ENCODE results near the gene GARIN5A. TPM values are rescaled to one million over a fixed set of nuclear protein-coding genes. Genes with fewer than 3 reads are reported as not detected.

The GARIN5A gene
- total RNA-seq, 4 donors from 2014 or later = 0.53 to 2.0 (median 1.5) TPM

- TF ChIP-seq POLR2A (IDR thresholded peaks at IDR 0.05) = no peak
- no peak for TF ChIP-seq CTCF (IDR thresholded peaks at IDR 0.05)
- WGBS, 2 donors = 21 to 22% methylated on average over 6 to 8 of the region's 8 CpGs
Observed at GRCh38 chr19:50419580-50420035, 57.0 kb downstream of the GARIN5A start.

GRCh38 chr19:50419022-50419579, 57.5 kb downstream of the GARIN5A start:
- peaks cover 0 to 79% (median 12%) of the 10 kb centered on the region in 4 donors for H3K27me3 ChIP-seq
- DNase-seq = no peak
- H3K36me3 ChIP-seq = no peaks in the 10 kb centered on the region
- H3K27ac ChIP-seq = no peak overlapping the region
- WGBS, 2 donors = 14 to 17% methylated on average over 14 of the region's 14 CpGs
- TF ChIP-seq CTCF (IDR thresholded peaks at IDR 0.05) = no peak
- no peak for TF ChIP-seq POLR2A (IDR thresholded peaks at IDR 0.05)
- intact Hi-C loops (cut with DNase I) = no loop called here
- H3K4me1 ChIP-seq = peaks cover 0 to 19% (median 0%) of the 10 kb centered on the region in 3 donors
- peak overlapping the region in 1 of 4 donors; percentile 15 for H3K4me3 ChIP-seq
- H3K9me3 ChIP-seq = no peaks in the 10 kb centered on the region

More at GRCh38 chr19:50419580-50420035, 57.0 kb downstream of the GARIN5A start:
- no peak for DNase-seq
- H3K4me3 ChIP-seq = no peak overlapping the region
- H3K9me3 ChIP-seq = no peaks in the 10 kb centered on the region
- intact Hi-C loops (cut with DNase I) = no loop called here
- H3K27me3 ChIP-seq = peaks cover 0 to 80% (median 12%) of the 10 kb centered on the region in 4 donors
- H3K4me1 ChIP-seq = peaks cover 0 to 17% (median 0%) of the 10 kb centered on the region in 3 donors
- H3K36me3 ChIP-seq = no peaks in the 10 kb centered on the region
- no peak overlapping the region for H3K27ac ChIP-seq

- H3K4me1 ChIP-seq = peaks cover 0 to 19% (median 0%) of the 10 kb centered on the region in 3 donors
- H3K27ac ChIP-seq = no peak within 1 kb of the TSS
- H3K4me3 ChIP-seq = peak within 1 kb of the TSS in 1 of 4 donors; percentile 15
- no peak for DNase-seq
- intact Hi-C loops (cut with DNase I) = no loop called here
- TF ChIP-seq CTCF (IDR thresholded peaks at IDR 0.05) (no peak), POLR2A (IDR thresholded peaks at IDR 0.05) (no peak)
- H3K9me3 ChIP-seq = no peaks in the 10 kb centered on the region
- H3K36me3 ChIP-seq = no peaks in the 10 kb centered on the region
- WGBS, 2 donors = 16 to 43% methylated on average over 5 to 8 of the region's 34 CpGs
- peaks cover 0 to 72% (median 12%) of the 10 kb centered on the region in 4 donors for H3K27me3 ChIP-seq
Observed at GRCh38 chr19:50418176-50419021, 58.2 kb downstream of the GARIN5A start, which contains the start of gene SPIB. Gene SPIB, plus strand, starts transcription at chr19:50418938. Its CDS starts 25 bp downstream, at chr19:50418963.

GRCh38 chr19:50417111-50418081, 59.3 kb downstream of the GARIN5A start:
- Histone ChIP-seq H3K36me3 (no peaks in the 10 kb centered on the region), H3K27me3 (peaks cover 0 to 62% (median 12%) of the 10 kb centered on the region in 4 donors), H3K9me3 (no peaks in the 10 kb centered on the region), H3K27ac (no peak overlapping the region), H3K4me3 (no peak overlapping the region), H3K4me1 (peaks cover 0 to 19% (median 0%) of the 10 kb centered on the region in 3 donors)
- no peak for DNase-seq
- TF ChIP-seq CTCF (IDR thresholded peaks at IDR 0.05) (no peak), POLR2A (IDR thresholded peaks at IDR 0.05) (no peak)
- 48% methylated on average over 5 of the region's 42 CpGs; no CpG with 5 or more reads in 1 of the 2 donors for WGBS, 2 donors
- intact Hi-C loops (cut with DNase I) = no loop called here

Other genes starting within 250 kb of the GARIN5A start
- gene KCNC3, start 147.5 kb downstream of the GARIN5A start, total RNA-seq = under 1 TPM in 3 of 4 donors, not detected in 1; 0.48 to 0.87 (median 0.57) TPM
- gene NAPSA, start 111.2 kb downstream of the GARIN5A start, total RNA-seq = under 1 TPM in 1 of 4 donors, not detected in 3; 0.38 TPM
- 10 to 100 TPM; 48.6 to 84.1 (median 68.1) TPM for gene NR1H2, start 100.4 kb downstream of the GARIN5A start, total RNA-seq
- gene POLD1, start 92.5 kb downstream of the GARIN5A start, total RNA-seq = 10 to 100 TPM; 14.0 to 18.8 (median 17.6) TPM
- under 1 TPM in 1 of 4 donors, not detected in 3; 0.32 TPM for gene SPIB, start 57.9 kb downstream of the GARIN5A start, total RNA-seq
- gene MYBPC2, start 44.0 kb downstream of the GARIN5A start, total RNA-seq = under 1 TPM in 1 of 4 donors, not detected in 3; 0.19 TPM
- 10 to 100 TPM; 50.2 to 76.1 (median 59.7) TPM for gene EMC10, start 341 bp downstream of the GARIN5A start, total RNA-seq
- 10 to 100 TPM; 26.3 to 45.1 (median 34.9) TPM for gene JOSD2, start 34.3 kb upstream of the GARIN5A start, total RNA-seq
- not detected for gene ASPDH, start 37.1 kb upstream of the GARIN5A start, total RNA-seq
- gene LRRC4B, start 91.6 kb upstream of the GARIN5A start, total RNA-seq = 1 to 10 TPM in 1 of 4 donors, under 1 TPM in 3; 0.18 to 1.5 (median 0.44) TPM
- gene SYT3, start 163.0 kb upstream of the GARIN5A start, total RNA-seq = 1 to 10 TPM in 1 of 4 donors, under 1 TPM in 1, not detected in 2; 0.53 to 2.2 TPM
- not detected for gene C19orf81, start 172.6 kb upstream of the GARIN5A start, total RNA-seq
- under 1 TPM in 1 of 4 donors, not detected in 3; 0.06 TPM for gene SHANK1, start 243.0 kb upstream of the GARIN5A start, total RNA-seq
- 10 to 100 TPM in 1 of 4 donors, 1 to 10 TPM in 2, under 1 TPM in 1; 0.80 to 11.1 (median 3.9) TPM for gene CLEC11A, start 246.5 kb upstream of the GARIN5A start, total RNA-seq